MM.1S (cell line): ENCODE measurements around the gene LRCH4.

ENCODE experiments used
- EZH2 ChIP-seq: fragments of 300-600 bp; sonication (generic); optimal IDR thresholded peaks from 2 replicates; pipeline ENCODE3; 2017; ENCODE audit warnings: low read depth, mild to moderate bottlenecking, antibody characterized with exemption, low read length, mixed read lengths
- EZH2phosphoT487 ChIP-seq: fragments of 300-600 bp; sonication (generic); IDR thresholded peaks from 2 replicates; pipeline ENCODE4 v1.6.1; 2018; ENCODE audit warnings: antibody characterized with exemption, low read length
- TF ChIP-seq, protein P1 (sequence below): fragments of 300-600 bp; sonication (generic); IDR thresholded peaks from 2 replicates; pipeline ENCODE4 v1.5.1; 2016; ENCODE audit warnings: antibody characterized with exemption, low read length, mixed read lengths

- TF ChIP-seq, protein P1, sequence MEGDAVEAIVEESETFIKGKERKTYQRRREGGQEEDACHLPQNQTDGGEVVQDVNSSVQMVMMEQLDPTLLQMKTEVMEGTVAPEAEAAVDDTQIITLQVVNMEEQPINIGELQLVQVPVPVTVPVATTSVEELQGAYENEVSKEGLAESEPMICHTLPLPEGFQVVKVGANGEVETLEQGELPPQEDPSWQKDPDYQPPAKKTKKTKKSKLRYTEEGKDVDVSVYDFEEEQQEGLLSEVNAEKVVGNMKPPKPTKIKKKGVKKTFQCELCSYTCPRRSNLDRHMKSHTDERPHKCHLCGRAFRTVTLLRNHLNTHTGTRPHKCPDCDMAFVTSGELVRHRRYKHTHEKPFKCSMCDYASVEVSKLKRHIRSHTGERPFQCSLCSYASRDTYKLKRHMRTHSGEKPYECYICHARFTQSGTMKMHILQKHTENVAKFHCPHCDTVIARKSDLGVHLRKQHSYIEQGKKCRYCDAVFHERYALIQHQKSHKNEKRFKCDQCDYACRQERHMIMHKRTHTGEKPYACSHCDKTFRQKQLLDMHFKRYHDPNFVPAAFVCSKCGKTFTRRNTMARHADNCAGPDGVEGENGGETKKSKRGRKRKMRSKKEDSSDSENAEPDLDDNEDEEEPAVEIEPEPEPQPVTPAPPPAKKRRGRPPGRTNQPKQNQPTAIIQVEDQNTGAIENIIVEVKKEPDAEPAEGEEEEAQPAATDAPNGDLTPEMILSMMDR: no peak
- TF ChIP-seq EZH2phosphoT487: no peak
- no peak for TF ChIP-seq EZH2
These were observed 53.5 kb downstream of the LRCH4 start for GRCh38 chr7:100532165-100533022.
